Ovary (tissue), 3 donors: Measurements from ENCODE around the gene CNDP2.

ENCODE experiments used
- CTCF ChIP-seq, 3 donors: fragments of 450-650 bp in 2 of 3; fragments of 200-600 bp in 1 of 3; IDR thresholded peaks; one replicate each; pipeline versions ENCODE4 v1.5.1 to v1.8.0; 2016 to 2022; ENCODE audit warnings: antibody characterized with exemption in 3 of 3, mild to moderate bottlenecking in 1 of 3
- POLR2A ChIP-seq: fragments of 450-650 bp; IDR thresholded peaks from one replicate; pipeline ENCODE4 v1.6.1; 2017; ENCODE audit warnings: antibody characterized with exemption, mild to moderate bottlenecking, moderate library complexity
- donor health status: DM: no; HTN: no; CAD: no.

- TF ChIP-seq POLR2A (no peak), CTCF (IDR thresholded peaks at IDR 0.05) (no peak)
These were observed 1.1 kb downstream of the CNDP2 start for GRCh38 chr18:74497324-74497676.
